Neuronal stem cell (in vitro differentiated cells): ENCODE data around the gene ZNF33B.

ENCODE experiments used
- DNase-seq: peaks from one replicate; pipeline ENCODE4 v3.0.0-alpha.2; 2013; ENCODE audit warnings: low spot score
- H2AFZ ChIP-seq: one replicate; pipeline ENCODE4 v1.6.1; 2013; ENCODE audit warnings: mild to moderate bottlenecking, low read length, inconsistent platforms
- H2AK5ac ChIP-seq: 2 replicates; pipeline ENCODE4 v1.6.1; 2013; ENCODE audit warnings: low read depth, mild to moderate bottlenecking, inconsistent platforms, low read length, moderate library complexity, mixed read lengths
- H2BK120ac ChIP-seq: 2 replicates; pipeline ENCODE4 v1.6.1; 2013; ENCODE audit warnings: low read depth, mild to moderate bottlenecking, inconsistent platforms, low read length, moderate library complexity, mixed read lengths
- H2BK12ac ChIP-seq: one replicate; pipeline ENCODE4 v1.6.1; 2013; ENCODE audit warnings: low read length, inconsistent platforms
- H2BK15ac ChIP-seq: 2 replicates; pipeline ENCODE4 v1.6.1; 2013; ENCODE audit warnings: mild to moderate bottlenecking, low read length, inconsistent platforms, mixed read lengths
- H2BK5ac ChIP-seq: one replicate; pipeline ENCODE4 v1.6.1; 2013; ENCODE audit warnings: inconsistent platforms, mild to moderate bottlenecking, low read length, moderate library complexity
- H3K14ac ChIP-seq: one replicate; pipeline ENCODE4 v1.6.1; 2013; ENCODE audit warnings: low read length, inconsistent platforms
- H3K18ac ChIP-seq: 2 replicates; pipeline ENCODE4 v1.6.1; 2013; ENCODE audit warnings: low read length, inconsistent platforms
- H3K23ac ChIP-seq: 2 replicates; pipeline ENCODE4 v1.6.1; 2013; ENCODE audit warnings: low read depth, mild to moderate bottlenecking, mixed read lengths, low read length, inconsistent platforms; ENCODE audit not compliant: poor library complexity
- H3K27ac ChIP-seq: replicated peaks from 3 replicates; pipeline ENCODE4 v1.5.1; 2013; ENCODE audit warnings: low read length, inconsistent platforms
- H3K27me3 ChIP-seq, 3 experiments: 2 replicates each; pipeline ENCODE4 v1.6.1; 2013; ENCODE audit warnings: low read length in 3 of 3, mild to moderate bottlenecking in 2 of 3, inconsistent platforms in 1 of 3, low read depth in 1 of 3, mixed read lengths in 1 of 3, moderate library complexity in 1 of 3; ENCODE audit not compliant: control insufficient read depth in 3 of 3, insufficient read depth in 3 of 3
- H3K36me3 ChIP-seq, 2 donors: replicated peaks in 1 of 2; 2 replicates each; pipeline ENCODE4 v1.6.1; 2013; ENCODE audit warnings: low read length in 2 of 2; ENCODE audit not compliant: control insufficient read depth in 2 of 2, insufficient read depth in 2 of 2
- H3K4ac ChIP-seq: 2 replicates; pipeline ENCODE4 v1.6.1; 2013; ENCODE audit warnings: inconsistent platforms, mild to moderate bottlenecking, low read length, moderate library complexity
- H3K4me1 ChIP-seq, 2 donors: 1 replicate in 1 of 2; 2 replicates in 1 of 2; pipeline ENCODE4 v1.6.1; 2013; ENCODE audit warnings: low read length in 2 of 2, low read depth in 1 of 2; ENCODE audit not compliant: control insufficient read depth in 2 of 2, insufficient read depth in 1 of 2
- H3K4me2 ChIP-seq: one replicate; pipeline ENCODE4 v1.6.1; 2013; ENCODE audit warnings: mild to moderate bottlenecking, low read length, inconsistent platforms; ENCODE audit not compliant: insufficient read depth, poor library complexity, severe bottlenecking
- H3K4me3 ChIP-seq, 2 donors: 2 replicates each; pipeline ENCODE4 v1.5.1; 2013; ENCODE audit warnings: low read length in 2 of 2, mild to moderate bottlenecking in 2 of 2, inconsistent platforms in 1 of 2, moderate library complexity in 1 of 2
- H3K79me1 ChIP-seq: one replicate; pipeline ENCODE4 v1.6.1; 2013; ENCODE audit warnings: low read depth, mild to moderate bottlenecking, inconsistent platforms, low read length, moderate library complexity
- H3K9ac ChIP-seq: one replicate; pipeline ENCODE4 v1.6.1; 2013; ENCODE audit warnings: mild to moderate bottlenecking, low read depth, low read length, inconsistent platforms; ENCODE audit not compliant: poor library complexity
- H3K9me3 ChIP-seq, 2 donors: replicated peaks in 1 of 2; 2 replicates each; pipeline versions ENCODE3 to v1.6.1; 2013; ENCODE audit warnings: low read length in 2 of 2, mild to moderate bottlenecking in 2 of 2, inconsistent platforms in 1 of 2, low read depth in 1 of 2, mixed read lengths in 1 of 2, moderate library complexity in 1 of 2; ENCODE audit not compliant: control insufficient read depth in 2 of 2, insufficient read depth in 1 of 2
- H4K8ac ChIP-seq: one replicate; pipeline ENCODE4 v1.6.1; 2013; ENCODE audit warnings: low read depth, mild to moderate bottlenecking, inconsistent platforms, low read length, moderate library complexity
- H4K91ac ChIP-seq: one replicate; pipeline ENCODE4 v1.6.1; 2013; ENCODE audit warnings: low read length, low read depth, mild to moderate bottlenecking, inconsistent platforms; ENCODE audit not compliant: poor library complexity
- WGBS, 2 donors: extraction: QIAGEN DNeasy Blood & Tissue Kit; methylation state at CpG; one replicate each; pipeline ENCODE4 v1.1.7; 2013; ENCODE audit warnings: missing lambda C conversion rate in 2 of 2, mixed read lengths in 1 of 2; ENCODE audit not compliant: insufficient read length in 2 of 2, insufficient replicate concordance in 1 of 2; ENCODE audit errors: extremely low coverage in 2 of 2; 5-methylcytosine and 5-hydroxymethylcytosine counted together

ZNF33B gene

DNA sequence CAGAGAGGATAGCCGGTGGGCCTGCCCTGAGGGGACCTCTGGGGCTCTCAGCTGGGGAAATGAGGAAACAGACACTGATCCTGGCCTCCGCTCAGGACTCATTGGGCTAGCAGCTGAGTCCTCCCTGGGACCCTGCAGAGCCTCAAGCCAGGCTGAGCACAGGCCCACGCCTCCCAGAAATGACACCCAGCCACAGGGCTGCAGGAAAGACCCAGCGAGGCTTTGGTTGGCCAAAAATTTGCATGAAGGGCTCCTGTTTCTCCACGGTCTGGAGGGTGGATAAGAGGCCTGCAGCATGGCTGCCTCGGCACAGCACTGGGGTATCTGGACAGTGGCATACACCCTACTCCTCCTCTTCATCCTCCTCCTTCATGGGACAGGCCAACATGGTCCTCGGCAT, 60.4 kb downstream of the ZNF33B start:
- H3K4me2 ChIP-seq: no peak overlapping the region

GRCh38 chr10:42576338-42576737, 62.0 kb downstream of the ZNF33B start:
- H2BK12ac ChIP-seq: no peak overlapping the region
- no peak overlapping the region for H2BK120ac ChIP-seq
- no peaks in the 10 kb centered on the region for H3K79me1 ChIP-seq
- H3K23ac ChIP-seq: no peak overlapping the region
- H3K9ac ChIP-seq: no peak overlapping the region
- no peak overlapping the region for H2BK5ac ChIP-seq
- H3K4me2 ChIP-seq: no peak overlapping the region
- H3K27ac ChIP-seq: no peak overlapping the region
- no peaks in the 10 kb centered on the region for H3K36me3 ChIP-seq
- H3K14ac ChIP-seq: no peak overlapping the region
- peaks cover 0 to 9% of the 10 kb centered on the region in 2 donors for H3K9me3 ChIP-seq
- peaks cover 0 to 5% of the 10 kb centered on the region in 2 donors for H3K4me1 ChIP-seq
- WGBS, 2 donors: no CpG with 5 or more reads among the region's 4 CpGs
- no peak overlapping the region for H3K4ac ChIP-seq
- no peak overlapping the region for H4K91ac ChIP-seq
- no peak for DNase-seq
- no peaks in the 10 kb centered on the region for H3K27me3 ChIP-seq
- H3K18ac ChIP-seq: no peak overlapping the region
- no peak overlapping the region for H2AK5ac ChIP-seq
- no peak overlapping the region for H3K4me3 ChIP-seq
- no peak overlapping the region for H4K8ac ChIP-seq
- H2BK15ac ChIP-seq: no peak overlapping the region
- H2AFZ ChIP-seq: no peak overlapping the region

More for the DNA sequence above, 60.4 kb downstream of the ZNF33B start:
- H3K14ac ChIP-seq: no peak overlapping the region
- H2AFZ ChIP-seq: peak overlapping the region; percentile 56
- no peaks in the 10 kb centered on the region for H3K79me1 ChIP-seq
- WGBS, 2 donors: no CpG with 5 or more reads among the region's 7 CpGs
- H3K27me3 ChIP-seq: no peaks in the 10 kb centered on the region
- peaks cover 0 to 9% of the 10 kb centered on the region in 2 donors for H3K9me3 ChIP-seq
- H2BK5ac ChIP-seq: no peak overlapping the region
- H3K9ac ChIP-seq: no peak overlapping the region
- no peak overlapping the region for H2BK12ac ChIP-seq
- H4K91ac ChIP-seq: no peak overlapping the region
- DNase-seq: no peak
- H2BK120ac ChIP-seq: no peak overlapping the region
- H3K4ac ChIP-seq: no peak overlapping the region
- no peak overlapping the region for H3K27ac ChIP-seq
- peak overlapping the region in 1 of 2 donors; percentile 46 for H3K4me3 ChIP-seq
- peak overlapping the region; percentile 10 for H3K23ac ChIP-seq
- H3K36me3 ChIP-seq: no peaks in the 10 kb centered on the region
- H3K18ac ChIP-seq: no peak overlapping the region
- H2AK5ac ChIP-seq: no peak overlapping the region
- H4K8ac ChIP-seq: no peak overlapping the region
- H3K4me1 ChIP-seq: peaks cover 0 to 5% of the 10 kb centered on the region in 2 donors
- H2BK15ac ChIP-seq: no peak overlapping the region

DNA sequence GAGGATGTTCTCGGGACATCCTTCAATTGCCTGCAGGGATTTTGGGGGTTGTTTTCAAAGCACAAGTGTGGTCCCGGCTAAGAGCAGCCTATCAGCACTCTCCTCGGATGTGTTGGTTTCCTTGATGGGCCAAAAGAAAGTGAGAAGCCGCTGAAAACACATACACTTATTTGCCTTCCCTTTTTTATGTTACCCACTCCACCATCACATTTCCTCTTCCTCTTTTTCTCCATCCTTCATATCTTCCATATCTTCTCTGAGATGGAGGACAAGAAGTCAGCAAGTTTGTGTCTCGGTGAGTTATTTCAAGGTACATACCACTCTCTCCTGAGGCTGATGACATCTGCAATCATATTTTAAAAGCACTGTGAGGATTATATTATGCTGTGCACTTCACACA, 64.0 kb downstream of the ZNF33B start:
- Histone ChIP-seq H3K18ac (no peak overlapping the region), H3K27me3 (no peaks in the 10 kb centered on the region), H2AK5ac (no peak overlapping the region), H3K9me3 (peaks cover 0 to 10% of the 10 kb centered on the region in 2 donors), H3K4me1 (peaks cover 0 to 5% of the 10 kb centered on the region in 2 donors), H3K36me3 (no peaks in the 10 kb centered on the region), H3K79me1 (no peaks in the 10 kb centered on the region), H2BK15ac (no peak overlapping the region), H2AFZ (no peak overlapping the region), H3K27ac (no peak overlapping the region), H3K9ac (no peak overlapping the region), H3K4me2 (no peak overlapping the region), H3K4me3 (no peak overlapping the region), H3K23ac (no peak overlapping the region), H2BK120ac (no peak overlapping the region), H4K8ac (no peak overlapping the region), H2BK12ac (no peak overlapping the region), H3K4ac (no peak overlapping the region), H2BK5ac (no peak overlapping the region), H3K14ac (no peak overlapping the region), H4K91ac (no peak overlapping the region)
- DNase-seq: no peak
- no CpG with 5 or more reads among the region's 5 CpGs for WGBS, 2 donors

DNA sequence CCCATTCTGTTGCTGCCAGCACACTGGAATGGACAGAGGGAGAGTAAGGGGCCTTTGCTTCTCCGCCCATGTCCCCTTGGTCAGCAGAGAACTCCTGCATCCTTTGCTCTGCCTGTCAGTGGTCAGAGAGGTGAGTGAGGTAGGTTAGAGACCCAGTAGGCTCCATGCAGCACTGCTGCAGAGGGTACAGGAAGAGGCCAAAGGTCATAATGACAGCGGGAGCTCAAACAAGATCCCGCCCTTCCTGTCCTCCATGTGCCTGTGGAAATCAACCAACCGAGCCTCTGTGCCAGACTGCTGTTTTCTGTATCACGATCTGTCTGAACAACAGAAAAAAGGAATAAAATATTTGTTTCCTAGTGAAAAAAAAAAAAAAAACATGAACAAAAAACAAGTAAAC, 81.4 kb downstream of the ZNF33B start:
- H3K4me3 ChIP-seq: no peak overlapping the region
- no peak overlapping the region for H3K4ac ChIP-seq
- no peaks in the 10 kb centered on the region for H3K27me3 ChIP-seq
- H3K4me2 ChIP-seq: no peak overlapping the region
- H3K36me3 ChIP-seq: no peaks in the 10 kb centered on the region
- H3K79me1 ChIP-seq: peaks cover 6% of the 10 kb centered on the region
- H2BK15ac ChIP-seq: no peak overlapping the region
- no peak overlapping the region for H3K18ac ChIP-seq
- no peak overlapping the region for H4K8ac ChIP-seq
- H4K91ac ChIP-seq: no peak overlapping the region
- no peak overlapping the region for H2BK12ac ChIP-seq
- H3K9ac ChIP-seq: no peak overlapping the region
- no peak overlapping the region for H3K27ac ChIP-seq
- H2BK120ac ChIP-seq: no peak overlapping the region
- H3K14ac ChIP-seq: no peak overlapping the region
- WGBS, 2 donors: no CpG with 5 or more reads among the region's 5 CpGs
- H3K9me3 ChIP-seq: no peaks in the 10 kb centered on the region
- no peak overlapping the region for H3K23ac ChIP-seq
- DNase-seq: no peak
- H2BK5ac ChIP-seq: no peak overlapping the region
- peaks cover 1 to 3% of the 10 kb centered on the region in 2 donors for H3K4me1 ChIP-seq
- H2AK5ac ChIP-seq: no peak overlapping the region
- peak overlapping the region; percentile 0 for H2AFZ ChIP-seq
